Measurements from ENCODE around the gene TSPAN10.

The TSPAN10 gene

DNA sequence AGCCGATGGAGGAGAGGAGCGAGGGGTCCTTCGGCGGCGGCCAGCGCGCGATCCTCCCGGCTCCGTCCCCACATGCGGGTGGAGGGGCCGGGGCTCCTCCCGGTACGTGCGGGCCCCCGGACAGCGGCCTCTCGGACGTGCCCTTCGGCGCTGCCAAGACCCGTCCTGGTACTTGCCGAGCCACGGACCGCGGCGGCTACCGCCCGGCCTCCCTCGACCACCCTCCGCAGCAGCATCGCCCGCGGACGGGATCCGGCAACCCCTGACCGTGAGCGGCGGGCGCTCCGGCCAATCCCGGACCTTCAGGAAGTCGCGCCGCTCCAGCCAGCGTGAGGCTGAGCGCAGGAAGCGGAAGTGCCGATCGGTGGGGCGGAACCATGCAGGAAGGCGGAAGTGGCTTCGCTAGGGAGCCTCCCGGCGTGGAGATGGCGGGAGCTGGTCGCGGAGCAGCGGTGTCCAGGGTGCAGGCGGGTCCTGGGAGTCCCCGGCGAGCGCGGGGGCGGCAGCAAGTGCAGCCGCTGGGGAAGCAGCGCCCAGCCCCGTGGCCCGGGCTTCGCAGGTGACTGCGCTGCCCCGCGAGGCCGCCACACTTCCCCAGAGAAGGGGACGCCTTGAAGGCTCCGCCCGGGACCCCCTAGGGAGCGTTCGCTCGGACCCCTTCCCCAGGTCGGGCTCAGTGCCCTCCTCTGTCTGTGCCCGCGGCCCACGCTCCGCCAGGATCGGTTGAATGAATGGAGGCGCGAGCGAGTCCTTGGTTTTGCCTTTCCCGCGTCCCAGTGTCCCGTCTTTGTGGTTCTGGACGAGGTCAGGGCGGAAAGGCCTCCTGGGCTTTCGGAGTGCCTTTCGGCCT lies 29.6 kb downstream of the TSPAN10 start, which contains the start of the genes CCDC137 and OXLD1:
CCDC137 (plus strand) TSS at position 396 of the 850 bp plus-strand sequence; CDS start at position 426, 30 bp downstream.
OXLD1 (minus strand) TSS at position 264 of the 850 bp plus-strand sequence; CDS start at position 236, 28 bp downstream.
- Histone ChIP-seq H3K27ac (peak within 1 kb of the TSS; percentile 51), H3K4me3 (ENCODE audit: low read depth, low read length) (peak within 1 kb of the TSS; percentile 89), H3K27me3 (replicated peaks) (no peaks in the 10 kb centered on the region), H3K36me3 (replicated peaks) (peaks cover 26% of the 10 kb centered on the region)
- in situ Hi-C loops (cut with HindIII; ENCODE audit: low pct_ligation_motif_present, low sequenced_read_pairs), result no loop called here
- TF ChIP-seq, protein P1, sequence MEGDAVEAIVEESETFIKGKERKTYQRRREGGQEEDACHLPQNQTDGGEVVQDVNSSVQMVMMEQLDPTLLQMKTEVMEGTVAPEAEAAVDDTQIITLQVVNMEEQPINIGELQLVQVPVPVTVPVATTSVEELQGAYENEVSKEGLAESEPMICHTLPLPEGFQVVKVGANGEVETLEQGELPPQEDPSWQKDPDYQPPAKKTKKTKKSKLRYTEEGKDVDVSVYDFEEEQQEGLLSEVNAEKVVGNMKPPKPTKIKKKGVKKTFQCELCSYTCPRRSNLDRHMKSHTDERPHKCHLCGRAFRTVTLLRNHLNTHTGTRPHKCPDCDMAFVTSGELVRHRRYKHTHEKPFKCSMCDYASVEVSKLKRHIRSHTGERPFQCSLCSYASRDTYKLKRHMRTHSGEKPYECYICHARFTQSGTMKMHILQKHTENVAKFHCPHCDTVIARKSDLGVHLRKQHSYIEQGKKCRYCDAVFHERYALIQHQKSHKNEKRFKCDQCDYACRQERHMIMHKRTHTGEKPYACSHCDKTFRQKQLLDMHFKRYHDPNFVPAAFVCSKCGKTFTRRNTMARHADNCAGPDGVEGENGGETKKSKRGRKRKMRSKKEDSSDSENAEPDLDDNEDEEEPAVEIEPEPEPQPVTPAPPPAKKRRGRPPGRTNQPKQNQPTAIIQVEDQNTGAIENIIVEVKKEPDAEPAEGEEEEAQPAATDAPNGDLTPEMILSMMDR (IDR thresholded peaks at IDR 0.05; ENCODE audit: low read depth, low read length, missing control alignments), result no peak
- DNase-seq, result peak; percentile 92

DNA sequence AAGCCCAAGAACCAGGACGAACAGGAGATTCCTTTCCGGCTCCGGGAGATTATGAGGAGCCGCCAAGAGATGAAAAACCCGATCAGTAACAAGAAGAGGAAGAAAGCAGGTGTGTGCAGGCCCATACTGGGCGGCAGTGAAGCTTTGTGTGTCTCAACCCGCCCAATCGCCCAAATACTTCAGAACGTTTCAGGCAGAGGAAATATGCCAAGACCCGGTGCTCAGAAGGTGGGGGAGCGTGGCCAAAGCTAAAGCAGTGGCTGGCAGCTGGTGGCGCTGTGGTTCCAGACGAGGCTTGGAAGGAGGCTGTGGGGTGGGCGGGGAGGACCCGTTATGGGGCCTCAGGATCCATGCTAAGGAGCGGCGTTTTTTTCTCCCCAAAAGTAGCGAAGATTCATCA lies 30.8 kb downstream of the TSPAN10 start:
- H3K27ac ChIP-seq, result no peak overlapping the region
- no peaks in the 10 kb centered on the region for H3K27me3 ChIP-seq (replicated peaks)
- no peak for DNase-seq
- TF ChIP-seq, protein P1 (IDR thresholded peaks at IDR 0.05; ENCODE audit: low read depth, low read length, missing control alignments), result no peak
- in situ Hi-C loops (cut with HindIII; ENCODE audit: low pct_ligation_motif_present, low sequenced_read_pairs), result no loop called here
- peaks cover 38% of the 10 kb centered on the region for H3K36me3 ChIP-seq (replicated peaks)
- H3K4me3 ChIP-seq (ENCODE audit: low read depth, low read length), result no peak overlapping the region

DNA sequence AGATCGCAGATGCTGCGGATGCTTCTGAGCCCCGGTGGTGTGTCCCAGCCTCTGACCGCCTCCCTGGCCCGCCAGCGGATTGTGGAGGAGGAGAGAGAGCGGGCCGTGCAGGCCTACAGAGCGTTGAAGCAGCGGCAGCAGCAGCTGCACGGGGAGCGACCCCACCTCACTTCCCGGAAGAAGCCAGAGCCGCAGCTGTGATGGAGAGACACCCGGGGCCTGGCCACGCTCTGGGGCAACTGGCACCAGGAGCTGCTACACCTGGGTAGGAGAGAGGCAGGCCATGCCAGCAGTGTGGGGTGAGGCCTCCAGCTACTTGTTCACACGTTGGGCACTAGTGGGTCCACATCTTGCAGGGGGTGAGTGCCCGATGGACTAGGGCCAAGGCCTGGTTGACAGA lies 35.5 kb downstream of the TSPAN10 start:
- in situ Hi-C loops (cut with HindIII; ENCODE audit: low pct_ligation_motif_present, low sequenced_read_pairs), result no loop called here
- no peak overlapping the region for H3K4me3 ChIP-seq (ENCODE audit: low read depth, low read length)
- H3K27me3 ChIP-seq (replicated peaks), result no peaks in the 10 kb centered on the region
- no peak for DNase-seq
- TF ChIP-seq, protein P1 (IDR thresholded peaks at IDR 0.05; ENCODE audit: low read depth, low read length, missing control alignments), result no peak
- H3K36me3 ChIP-seq (replicated peaks), result peaks cover 50% of the 10 kb centered on the region
- H3K27ac ChIP-seq, result no peak overlapping the region

DNA sequence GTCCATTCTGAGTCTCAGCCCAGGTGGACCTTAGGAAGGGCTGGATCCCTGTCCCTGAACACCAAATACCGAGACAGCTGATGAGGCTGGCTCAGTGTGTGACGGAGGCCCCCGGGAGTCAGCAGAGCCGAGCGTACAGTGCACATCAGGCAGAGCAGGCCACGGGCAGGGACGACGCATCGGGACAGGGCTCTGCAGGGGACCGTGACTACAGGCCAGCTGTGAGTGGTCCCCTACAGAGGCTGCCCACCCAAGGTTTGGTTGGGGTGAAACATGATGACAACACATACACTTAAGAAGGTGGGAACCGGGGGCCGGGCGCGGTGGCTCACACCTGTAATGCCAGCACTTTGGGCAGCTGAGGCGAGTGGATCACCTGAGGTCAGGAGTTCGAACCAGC lies 36.0 kb downstream of the TSPAN10 start:
- Histone ChIP-seq H3K4me3 (ENCODE audit: low read depth, low read length) (no peak overlapping the region), H3K36me3 (replicated peaks) (peaks cover 50% of the 10 kb centered on the region), H3K27ac (no peak overlapping the region), H3K27me3 (replicated peaks) (no peaks in the 10 kb centered on the region)
- in situ Hi-C loops (cut with HindIII; ENCODE audit: low pct_ligation_motif_present, low sequenced_read_pairs), result no loop called here
- DNase-seq, result no peak
- TF ChIP-seq, protein P1 (IDR thresholded peaks at IDR 0.05; ENCODE audit: low read depth, low read length, missing control alignments), result no peak

DNA sequence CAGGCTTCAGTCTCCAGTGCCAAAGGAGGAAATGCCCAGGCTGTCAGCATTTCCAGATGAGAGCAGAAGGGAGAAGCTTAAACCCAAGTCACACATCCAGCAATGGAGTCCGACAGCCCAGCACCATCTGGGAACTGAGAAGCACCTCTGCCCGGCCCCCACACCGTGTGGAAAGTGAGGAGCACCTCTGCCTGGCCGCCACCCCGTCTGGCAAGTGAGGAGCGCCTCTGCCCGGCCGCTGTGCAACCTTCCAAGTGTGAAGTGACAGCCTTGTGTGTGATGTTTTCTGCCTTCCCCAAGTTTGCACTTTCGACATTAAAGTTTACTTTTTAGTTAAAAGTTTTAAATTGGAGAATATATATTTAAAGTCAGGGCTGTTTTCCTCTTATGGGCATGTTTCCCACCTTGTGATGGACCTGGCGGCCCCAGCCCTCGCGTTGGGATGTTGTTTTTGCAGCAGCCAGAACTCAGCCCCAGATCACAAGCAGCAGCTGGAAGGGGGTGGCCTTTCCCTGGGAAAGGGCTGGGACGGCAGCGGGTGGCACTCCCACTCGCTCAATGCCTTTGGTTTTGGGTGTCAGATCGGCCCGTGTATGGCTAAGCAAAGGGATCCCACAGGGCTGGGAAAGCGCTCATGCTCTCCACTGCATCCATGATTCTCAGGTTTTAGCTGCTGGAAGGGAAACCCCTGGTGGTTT lies 36.7 kb downstream of the TSPAN10 start:
- H3K27me3 ChIP-seq (replicated peaks), result no peaks in the 10 kb centered on the region
- TF ChIP-seq, protein P1 (IDR thresholded peaks at IDR 0.05; ENCODE audit: low read depth, low read length, missing control alignments), result no peak
- no peak overlapping the region for H3K4me3 ChIP-seq (ENCODE audit: low read depth, low read length)
- H3K27ac ChIP-seq, result no peak overlapping the region
- peaks cover 50% of the 10 kb centered on the region for H3K36me3 ChIP-seq (replicated peaks)
- in situ Hi-C loops (cut with HindIII; ENCODE audit: low pct_ligation_motif_present, low sequenced_read_pairs), result no loop called here
- no peak for DNase-seq
